ACHN (cell line): ENCODE data around the gene NDOR1.

Experiments used
- DNase-seq: peaks from one replicate; pipeline ENCODE4 v3.0.0-alpha.2; 2015
- in situ Hi-C: cut with HindIII; loops from 2 replicates; pipeline ENCODE4 v1.10.0; 2017; ENCODE audit warnings: low sequenced_read_pairs, low pct_ligation_motif_present, low pct_unique_long_range_greater_than_20kb

NDOR1 gene

GRCh38 chr9:137191691-137192447 lies 13.6 kb upstream of the NDOR1 start:
- in situ Hi-C loops = no loop called here
- DNase-seq = no peak

GRCh38 chr9:137192448-137192780 lies 13.1 kb upstream of the NDOR1 start:
- in situ Hi-C loops = no loop called here
- DNase-seq = no peak

GRCh38 chr9:137192859-137193258 lies 12.6 kb upstream of the NDOR1 start:
- in situ Hi-C loops = no loop called here
- DNase-seq = no peak

GRCh38 chr9:137193771-137194170 lies 11.7 kb upstream of the NDOR1 start:
- no peak for DNase-seq
- in situ Hi-C loops = no loop called here

GRCh38 chr9:137194388-137194787 lies 11.1 kb upstream of the NDOR1 start:
- DNase-seq = no peak
- in situ Hi-C loops = no loop called here

GRCh38 chr9:137194909-137195308 lies 10.6 kb upstream of the NDOR1 start:
- in situ Hi-C loops = no loop called here

GRCh38 chr9:137195525-137196220 lies 9.8 kb upstream of the NDOR1 start:
- in situ Hi-C loops = no loop called here
- DNase-seq = no peak

More at GRCh38 chr9:137194909-137195308, 10.6 kb upstream of the NDOR1 start:
- no peak for DNase-seq

GRCh38 chr9:137198051-137198901 lies 7.2 kb upstream of the NDOR1 start:
- in situ Hi-C loops = no loop called here
- DNase-seq = no peak

GRCh38 chr9:137198902-137199283 lies 6.6 kb upstream of the NDOR1 start:
- in situ Hi-C loops = no loop called here
- no peak for DNase-seq

GRCh38 chr9:137199411-137200121 lies 5.9 kb upstream of the NDOR1 start:
- in situ Hi-C loops = no loop called here
- no peak for DNase-seq

GRCh38 chr9:137200311-137201204 lies 4.9 kb upstream of the NDOR1 start, which contains the start of gene TPRN:
Gene TPRN, minus strand, starts transcription at chr9:137200741. Its CDS starts 30 bp downstream, at chr9:137200711.
- DNase-seq = peak; percentile 97
- in situ Hi-C loops = no loop called here

- in situ Hi-C loops = no loop called here
- DNase-seq = no peak
Measured at GRCh38 chr9:137201205-137201868, 4.2 kb upstream of the NDOR1 start.

GRCh38 chr9:137202966-137203365 lies 2.5 kb upstream of the NDOR1 start:
- in situ Hi-C loops = no loop called here
- DNase-seq = no peak

GRCh38 chr9:137204731-137205125 lies 772 bp upstream of the NDOR1 start:
- in situ Hi-C loops = no loop called here
- DNase-seq = no peak

- in situ Hi-C loops = no loop called here
Measured at GRCh38 chr9:137206602-137207001, 1.1 kb downstream of the NDOR1 start.

GRCh38 chr9:137211532-137211931 lies 6.0 kb downstream of the NDOR1 start:
- in situ Hi-C loops = no loop called here

More at GRCh38 chr9:137206602-137207001, 1.1 kb downstream of the NDOR1 start:
- no peak for DNase-seq

GRCh38 chr9:137212520-137212919 lies 7.0 kb downstream of the NDOR1 start:
- DNase-seq = no peak
- in situ Hi-C loops = no loop called here

More at GRCh38 chr9:137211532-137211931, 6.0 kb downstream of the NDOR1 start:
- DNase-seq = no peak
